RWPE1 (cell line): Measurements from ENCODE around the gene RDH8.
A peak's percentile ranks its signal among the peaks of the same experiment; 100 is the strongest.

ENCODE experiments used
- CTCF ChIA-PET: fragments of 350-600 bp; sonication (Branson Sonifier 250); formaldehyde crosslinking; extraction: SDS; loops from one replicate; lab custom pipeline; 2021; lab: Yijun Ruan, JAX
- POLR2A ChIA-PET: fragments of 400-600 bp; formaldehyde crosslinking; extraction: SDS; loops from one replicate; lab custom pipeline; 2020; ENCODE audit warnings: antibody characterized with exemption; ENCODE audit not compliant: low non-redundant PET; lab: Yijun Ruan, JAX
- DNase-seq: peaks from one replicate; pipeline ENCODE4 v3.0.0; 2012; ENCODE audit warnings: low spot score
- H3K27ac ChIP-seq: fragments of 450-650 bp; 2 replicates; pipeline ENCODE4 v1.5.1; 2017
- TF ChIP-seq, protein P1 (sequence below): fragments of 450-650 bp; conservative IDR thresholded peaks from 2 replicates; pipeline ENCODE4 v1.5.1; 2017; ENCODE audit warnings: low read depth, mild to moderate bottlenecking

The RDH8 gene

DNA sequence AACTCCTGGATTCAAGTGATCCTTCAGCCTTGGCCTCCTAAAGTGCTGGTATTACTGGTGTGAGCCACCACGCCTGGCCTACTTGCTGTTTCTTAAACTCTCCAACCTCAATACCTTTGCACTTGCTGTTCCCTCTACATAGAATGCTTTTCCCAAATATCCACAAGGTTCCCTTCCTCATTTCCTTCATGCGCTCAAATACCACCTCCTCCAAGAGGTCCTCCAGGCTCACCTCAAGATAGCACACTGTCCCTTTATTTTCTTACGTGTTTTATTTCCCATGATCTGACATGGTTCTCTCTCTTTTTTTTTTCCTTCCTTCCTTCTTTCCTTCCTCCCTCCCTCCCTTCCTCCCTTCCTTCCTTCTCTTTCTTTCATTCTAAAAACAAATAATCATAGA is 13.5 kb downstream of the RDH8 start:
- ChIA-PET CTCF (interaction anchor here (0.6 to 1.8 kb wide), 5 partner anchors 27 to 223 kb away, joined by 3 to 33 read pairs (median 5); no protein-coding TSS in a partner anchor), POLR2A (no interaction called here)

DNA sequence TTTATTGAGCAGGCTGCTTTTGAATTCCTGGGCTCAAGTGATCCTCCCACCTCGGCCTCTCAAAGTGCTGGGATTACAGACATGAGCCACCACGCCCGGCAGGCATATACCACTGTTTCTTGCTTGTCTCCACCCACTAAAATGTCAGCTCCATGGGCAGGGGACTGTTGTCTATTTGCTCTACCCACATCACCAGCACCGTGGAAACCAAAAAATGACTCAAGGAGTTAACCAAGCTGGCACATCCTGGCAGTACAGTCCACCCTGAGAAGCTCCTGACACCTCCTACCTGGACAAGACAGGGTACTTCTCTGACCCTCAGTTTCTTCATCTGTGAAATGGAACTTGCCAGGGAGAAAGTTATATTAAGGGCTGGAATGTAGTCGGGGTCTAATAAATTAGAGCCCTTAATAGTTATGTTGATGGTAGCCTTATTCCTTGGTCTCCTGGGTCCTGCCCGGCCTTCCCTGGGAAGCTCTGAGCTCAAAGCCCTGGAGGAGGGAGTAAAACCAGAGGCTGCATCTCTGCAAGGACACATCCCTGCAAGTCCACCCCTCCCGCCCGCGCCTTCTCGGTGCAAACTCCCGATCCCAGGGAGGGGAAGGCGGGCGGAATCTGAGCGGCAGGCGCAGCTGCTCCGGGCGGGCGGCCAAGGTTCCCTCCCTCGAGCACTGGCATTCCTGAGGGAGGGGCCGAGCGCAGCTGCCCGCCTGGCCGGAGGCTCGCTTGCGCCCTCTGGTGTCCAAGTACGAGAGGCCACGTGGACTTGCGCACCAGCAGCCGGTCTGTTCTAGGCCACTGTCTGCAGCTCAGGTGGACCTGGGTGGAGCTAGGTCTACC is 14.1 kb downstream of the RDH8 start:
- DNase-seq, result peak; percentile 98
- CTCF ChIA-PET, result interaction anchor here (0.6 to 1.8 kb wide), 28 partner anchors 11 to 922 kb away, joined by 3 to 33 read pairs (median 4); partner anchors contain the start of genes COL5A3 and OLFM2
- TF ChIP-seq, protein P1, sequence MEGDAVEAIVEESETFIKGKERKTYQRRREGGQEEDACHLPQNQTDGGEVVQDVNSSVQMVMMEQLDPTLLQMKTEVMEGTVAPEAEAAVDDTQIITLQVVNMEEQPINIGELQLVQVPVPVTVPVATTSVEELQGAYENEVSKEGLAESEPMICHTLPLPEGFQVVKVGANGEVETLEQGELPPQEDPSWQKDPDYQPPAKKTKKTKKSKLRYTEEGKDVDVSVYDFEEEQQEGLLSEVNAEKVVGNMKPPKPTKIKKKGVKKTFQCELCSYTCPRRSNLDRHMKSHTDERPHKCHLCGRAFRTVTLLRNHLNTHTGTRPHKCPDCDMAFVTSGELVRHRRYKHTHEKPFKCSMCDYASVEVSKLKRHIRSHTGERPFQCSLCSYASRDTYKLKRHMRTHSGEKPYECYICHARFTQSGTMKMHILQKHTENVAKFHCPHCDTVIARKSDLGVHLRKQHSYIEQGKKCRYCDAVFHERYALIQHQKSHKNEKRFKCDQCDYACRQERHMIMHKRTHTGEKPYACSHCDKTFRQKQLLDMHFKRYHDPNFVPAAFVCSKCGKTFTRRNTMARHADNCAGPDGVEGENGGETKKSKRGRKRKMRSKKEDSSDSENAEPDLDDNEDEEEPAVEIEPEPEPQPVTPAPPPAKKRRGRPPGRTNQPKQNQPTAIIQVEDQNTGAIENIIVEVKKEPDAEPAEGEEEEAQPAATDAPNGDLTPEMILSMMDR, result peak; percentile 95
- POLR2A ChIA-PET, result no interaction called here
- H3K27ac ChIP-seq, result peak overlapping the region; percentile 70

More for the DNA sequence above, 13.5 kb downstream of the RDH8 start:
- TF ChIP-seq, protein P1, result no peak
- peak overlapping the region; percentile 70 for H3K27ac ChIP-seq
- no peak for DNase-seq

DNA sequence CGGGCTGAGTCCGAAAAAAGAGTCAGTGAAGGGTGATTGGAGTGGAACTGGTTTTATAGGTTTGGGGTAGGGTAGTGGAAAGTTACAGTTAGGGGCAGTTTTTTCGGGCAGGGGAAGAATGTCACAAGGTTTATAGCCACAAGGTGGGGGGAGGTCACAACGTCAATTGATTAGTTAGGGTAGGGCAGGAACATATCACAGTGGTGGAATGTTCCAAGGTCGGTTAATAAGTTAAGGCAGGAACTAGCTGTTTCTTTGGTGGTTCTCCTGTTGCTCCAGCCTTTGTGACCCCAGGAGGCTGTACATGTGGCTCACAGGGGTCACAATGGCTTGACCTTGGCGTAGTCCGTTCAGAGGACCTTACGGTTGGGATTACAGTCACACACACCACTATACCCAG is 20.3 kb downstream of the RDH8 start:
- TF ChIP-seq, protein P1, result no peak
- CTCF ChIA-PET, result no interaction called here
- H3K27ac ChIP-seq, result no peak overlapping the region
- no peak for DNase-seq
- POLR2A ChIA-PET, result no interaction called here

DNA sequence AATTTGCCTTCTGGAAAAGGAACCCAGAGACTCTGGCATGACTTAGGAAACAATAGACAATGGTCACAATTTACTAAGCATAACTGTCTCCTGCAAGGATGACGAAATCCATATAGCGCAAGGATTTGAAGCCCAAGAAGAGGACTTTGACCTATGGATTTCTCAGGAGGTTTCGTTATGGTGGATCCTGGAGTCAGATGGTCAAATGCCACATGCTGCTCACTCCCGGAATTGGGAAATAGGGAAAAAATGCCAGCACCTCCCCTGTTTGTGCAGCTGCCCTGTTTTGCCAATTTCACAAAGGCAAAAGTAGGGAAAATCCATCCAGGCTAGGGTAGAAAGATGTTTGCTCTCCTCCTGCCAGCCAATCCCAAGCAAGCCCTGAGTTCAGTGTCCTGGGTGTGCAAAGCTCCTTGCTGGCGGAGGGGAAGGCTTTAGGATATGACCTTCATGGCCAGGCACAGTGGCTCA is 23.4 kb downstream of the RDH8 start:
- TF ChIP-seq, protein P1, result no peak
- ChIA-PET CTCF (no interaction called here), POLR2A (no interaction called here)

DNA sequence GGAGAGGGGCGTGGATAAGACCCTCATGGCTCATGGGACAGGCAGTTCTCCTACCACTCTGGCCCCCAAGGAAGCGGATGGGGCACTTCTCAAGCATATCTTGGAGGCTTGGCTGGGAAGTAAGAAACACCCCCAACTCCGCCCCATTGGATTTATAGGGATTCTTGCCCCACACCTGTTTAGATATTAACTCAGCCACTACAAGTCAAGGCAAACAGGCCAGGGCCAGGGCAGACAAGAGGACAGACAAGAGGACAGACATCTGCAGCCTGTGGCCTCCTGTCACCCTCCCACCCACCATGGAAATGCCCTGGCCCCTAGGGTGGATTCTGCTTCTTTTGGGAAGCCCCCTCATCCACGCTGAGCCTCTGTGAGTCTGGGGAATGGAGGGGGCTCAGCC is 24.1 kb downstream of the RDH8 start:
- DNase-seq, result no peak
- no peak overlapping the region for H3K27ac ChIP-seq
- ChIA-PET CTCF (interaction anchor here (0.7 kb wide), 1 partner anchor 333 kb away, joined by 3 read pairs; no protein-coding TSS in a partner anchor), POLR2A (no interaction called here)
- TF ChIP-seq, protein P1, result no peak

More for the DNA sequence above, 23.4 kb downstream of the RDH8 start:
- no peak overlapping the region for H3K27ac ChIP-seq
- DNase-seq, result no peak

DNA sequence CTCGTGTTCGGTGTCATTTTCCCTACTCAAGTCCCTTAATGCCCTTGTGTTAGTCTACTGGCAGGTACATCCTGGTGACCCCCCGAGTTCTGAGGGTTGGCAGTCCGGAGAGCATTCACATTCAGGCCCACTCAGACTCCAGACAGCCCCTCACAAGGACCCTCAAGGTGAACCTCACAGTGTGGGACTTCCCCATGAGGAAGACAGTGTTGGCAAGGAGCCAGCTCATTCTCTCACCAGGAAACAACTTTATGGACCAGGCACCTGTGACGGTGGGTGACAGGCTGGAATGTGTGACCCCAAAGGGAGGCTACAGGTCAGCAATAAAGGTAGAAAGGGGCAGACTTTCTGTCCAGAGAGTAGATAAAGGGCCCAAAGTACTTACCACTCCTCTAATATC is 24.5 kb downstream of the RDH8 start:
- CTCF ChIA-PET, result interaction anchor here (0.6 to 0.7 kb wide), 2 partner anchors 17 to 333 kb away, joined by 3 read pairs; no protein-coding TSS in a partner anchor

More for the DNA sequence above, 24.5 kb downstream of the RDH8 start:
- POLR2A ChIA-PET, result no interaction called here
- H3K27ac ChIP-seq, result no peak overlapping the region
- DNase-seq, result no peak
- TF ChIP-seq, protein P1, result no peak
